Measurements from ENCODE around the gene ARMH4. TPM values are rescaled to one million over a fixed set of nuclear protein-coding genes. Genes with fewer than 3 reads are reported as not detected.

Gene ARMH4
- total RNA-seq, 2 donors from 2014 or later, result 17.3 to 30.7 TPM

DNA sequence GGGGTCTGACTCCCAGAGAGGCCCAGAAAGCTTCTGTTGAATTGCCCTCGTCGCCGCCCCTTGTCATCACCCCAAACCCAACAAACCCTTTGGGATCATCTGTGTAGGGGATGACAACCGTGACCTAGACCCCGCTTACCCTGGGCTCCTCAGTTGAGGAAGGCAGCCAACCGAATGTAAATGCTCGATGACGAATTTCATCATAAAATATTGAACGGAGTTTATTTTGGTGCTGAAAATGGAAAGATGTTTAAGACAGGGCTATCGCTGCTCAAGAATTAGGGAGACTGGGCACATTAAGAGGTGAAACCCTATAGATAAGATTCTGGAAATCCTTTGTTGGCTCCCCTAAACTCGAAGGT, 48.4 kb upstream of the ARMH4 start:
- peaks cover 6% of the 10 kb centered on the region for H3K27me3 Mint-ChIP-seq (ENCODE audit: insufficient read depth)
- peaks cover 6% of the 10 kb centered on the region for H3K27me3 ChIP-seq (ENCODE audit: control insufficient read depth, insufficient read depth, low read length, poor library complexity, severe bottlenecking)
- H3K9me3 Mint-ChIP-seq, result no peaks in the 10 kb centered on the region
- H3K4me1 Mint-ChIP-seq, result peaks cover 4% of the 10 kb centered on the region
- peak overlapping the region; percentile 93 for H3K4me3 Mint-ChIP-seq
- peaks cover 14% of the 10 kb centered on the region for H3K36me3 ChIP-seq (ENCODE audit: control insufficient read depth, insufficient read depth, low read length)
- TF ChIP-seq, protein P1, sequence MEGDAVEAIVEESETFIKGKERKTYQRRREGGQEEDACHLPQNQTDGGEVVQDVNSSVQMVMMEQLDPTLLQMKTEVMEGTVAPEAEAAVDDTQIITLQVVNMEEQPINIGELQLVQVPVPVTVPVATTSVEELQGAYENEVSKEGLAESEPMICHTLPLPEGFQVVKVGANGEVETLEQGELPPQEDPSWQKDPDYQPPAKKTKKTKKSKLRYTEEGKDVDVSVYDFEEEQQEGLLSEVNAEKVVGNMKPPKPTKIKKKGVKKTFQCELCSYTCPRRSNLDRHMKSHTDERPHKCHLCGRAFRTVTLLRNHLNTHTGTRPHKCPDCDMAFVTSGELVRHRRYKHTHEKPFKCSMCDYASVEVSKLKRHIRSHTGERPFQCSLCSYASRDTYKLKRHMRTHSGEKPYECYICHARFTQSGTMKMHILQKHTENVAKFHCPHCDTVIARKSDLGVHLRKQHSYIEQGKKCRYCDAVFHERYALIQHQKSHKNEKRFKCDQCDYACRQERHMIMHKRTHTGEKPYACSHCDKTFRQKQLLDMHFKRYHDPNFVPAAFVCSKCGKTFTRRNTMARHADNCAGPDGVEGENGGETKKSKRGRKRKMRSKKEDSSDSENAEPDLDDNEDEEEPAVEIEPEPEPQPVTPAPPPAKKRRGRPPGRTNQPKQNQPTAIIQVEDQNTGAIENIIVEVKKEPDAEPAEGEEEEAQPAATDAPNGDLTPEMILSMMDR (conservative IDR thresholded peaks at IDR 0.05), result no peak
- peaks cover 8% of the 10 kb centered on the region for H3K36me3 Mint-ChIP-seq (ENCODE audit: low read depth)
- H3K4me3 ChIP-seq (ENCODE audit: low read length), result peak overlapping the region; percentile 91
- peak overlapping the region; percentile 72 for H3K9ac ChIP-seq (ENCODE audit: extremely low read depth, low read length, poor library complexity, severe bottlenecking)
- no peaks in the 10 kb centered on the region for H3K4me1 ChIP-seq (ENCODE audit: control insufficient read depth, insufficient read depth, low read length)
- 2 to 4% methylated on average over 5 to 11 of the region's 11 CpGs for WGBS, 2 experiments (ENCODE audit: insufficient coverage in 1 of 2, insufficient read length in 1 of 2)
- DNase-seq, result no peak
- H3K27ac Mint-ChIP-seq, result peak overlapping the region; percentile 92
- H3K27ac ChIP-seq (ENCODE audit: low read depth, low read length), result peak overlapping the region; percentile 98
- H3K9me3 ChIP-seq (ENCODE audit: control insufficient read depth, low read length), result no peaks in the 10 kb centered on the region

DNA sequence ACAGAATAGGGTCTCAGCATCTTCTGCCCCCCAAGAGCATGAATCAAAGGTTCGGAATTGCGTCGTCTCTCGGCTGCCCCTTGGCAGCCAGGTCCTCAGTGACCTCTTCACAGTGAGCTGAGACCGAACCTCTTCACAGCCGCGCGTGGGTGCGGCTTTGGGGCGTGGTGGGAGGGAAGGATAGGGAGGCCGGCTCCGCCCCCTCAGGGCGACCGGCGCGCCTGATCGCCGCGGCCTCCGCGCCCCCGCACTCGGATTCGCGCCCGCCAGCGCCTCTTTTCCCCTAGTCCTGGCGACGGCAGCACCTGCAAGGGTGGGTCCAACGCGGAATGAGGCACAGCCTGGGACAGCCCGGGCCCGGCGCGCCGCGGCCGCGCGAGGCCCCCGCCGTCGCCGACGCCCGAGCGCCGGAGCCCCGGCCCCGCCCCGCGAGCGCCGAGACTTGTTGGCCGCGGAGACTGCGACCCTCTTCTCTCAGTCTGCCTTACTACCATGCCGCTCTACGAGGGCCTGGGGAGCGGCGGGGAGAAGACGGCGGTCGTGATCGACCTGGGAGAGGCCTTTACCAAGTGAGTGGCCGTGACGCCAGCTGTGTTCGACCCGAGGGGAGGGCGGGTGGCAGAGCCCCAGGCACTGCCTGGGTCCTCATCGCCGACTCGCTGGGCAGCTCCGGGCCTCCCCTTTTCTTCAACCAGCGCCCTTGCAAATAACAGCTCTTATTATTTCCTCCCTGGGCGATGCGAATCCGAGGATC, 47.9 kb upstream of the ARMH4 start, which contains the start of gene ACTR10:
Gene ACTR10, plus strand, starts transcription at position 424 of the 754 bp plus-strand sequence. Its CDS starts 69 bp downstream, at position 493.
- Mint-ChIP-seq H3K36me3 (ENCODE audit: low read depth) (peaks cover 8% of the 10 kb centered on the region), H3K4me1 (peaks cover 4% of the 10 kb centered on the region), H3K27ac (peak within 1 kb of the TSS; percentile 92), H3K27me3 (ENCODE audit: insufficient read depth) (peaks cover 6% of the 10 kb centered on the region), H3K9me3 (no peaks in the 10 kb centered on the region), H3K4me3 (peak within 1 kb of the TSS; percentile 93)
- H3K36me3 ChIP-seq (ENCODE audit: control insufficient read depth, insufficient read depth, low read length), result peaks cover 14% of the 10 kb centered on the region
- peak within 1 kb of the TSS; percentile 93 for H3K4me3 ChIP-seq (ENCODE audit: low read length)
- H3K27ac ChIP-seq (ENCODE audit: low read depth, low read length), result peak within 1 kb of the TSS; percentile 98
- no peaks in the 10 kb centered on the region for H3K4me1 ChIP-seq (ENCODE audit: control insufficient read depth, insufficient read depth, low read length)
- no peaks in the 10 kb centered on the region for H3K9me3 ChIP-seq (ENCODE audit: control insufficient read depth, low read length)
- TF ChIP-seq, protein P1 (conservative IDR thresholded peaks at IDR 0.05), result no peak
- 0% methylated on average over 22 to 78 of the region's 78 CpGs for WGBS, 2 experiments (ENCODE audit: insufficient coverage in 1 of 2, insufficient read length in 1 of 2)
- peak within 1 kb of the TSS; percentile 72 for H3K9ac ChIP-seq (ENCODE audit: extremely low read depth, low read length, poor library complexity, severe bottlenecking)
- peak; percentile 91 for DNase-seq
- peaks cover 6% of the 10 kb centered on the region for H3K27me3 ChIP-seq (ENCODE audit: control insufficient read depth, insufficient read depth, low read length, poor library complexity, severe bottlenecking)

DNA sequence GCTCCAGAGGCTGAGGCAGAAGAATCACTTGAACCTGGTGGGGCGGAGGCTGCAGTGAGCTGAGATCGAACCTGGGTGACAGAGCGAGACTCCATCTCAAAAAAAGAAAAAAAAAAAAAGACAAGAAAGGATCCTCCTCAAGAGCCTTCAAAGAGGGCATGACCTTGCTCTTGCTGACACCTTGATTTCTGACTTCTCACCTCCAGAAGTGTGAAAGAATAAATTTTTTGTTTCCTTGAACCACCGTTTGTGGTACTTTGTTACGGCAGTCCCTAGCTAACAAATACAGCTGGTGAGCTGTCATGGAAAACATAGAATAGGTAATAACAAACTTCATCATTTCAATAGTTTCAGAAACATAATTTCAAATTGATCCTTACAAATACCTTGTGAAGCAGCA, 46.1 kb upstream of the ARMH4 start:
- Histone ChIP-seq H3K4me3 (ENCODE audit: low read length) (no peak overlapping the region), H3K4me1 (ENCODE audit: control insufficient read depth, insufficient read depth, low read length) (no peaks in the 10 kb centered on the region), H3K36me3 (ENCODE audit: control insufficient read depth, insufficient read depth, low read length) (peaks cover 3% of the 10 kb centered on the region), H3K27ac (ENCODE audit: low read depth, low read length) (no peak overlapping the region), H3K9me3 (ENCODE audit: control insufficient read depth, low read length) (no peaks in the 10 kb centered on the region), H3K27me3 (ENCODE audit: control insufficient read depth, insufficient read depth, low read length, poor library complexity, severe bottlenecking) (peaks cover 6% of the 10 kb centered on the region), H3K9ac (ENCODE audit: extremely low read depth, low read length, poor library complexity, severe bottlenecking) (no peak overlapping the region)
- Mint-ChIP-seq H3K4me1 (peaks cover 4% of the 10 kb centered on the region), H3K27me3 (ENCODE audit: insufficient read depth) (peaks cover 6% of the 10 kb centered on the region), H3K36me3 (ENCODE audit: low read depth) (no peaks in the 10 kb centered on the region), H3K4me3 (no peak overlapping the region), H3K27ac (no peak overlapping the region), H3K9me3 (no peaks in the 10 kb centered on the region)
- TF ChIP-seq, protein P1 (conservative IDR thresholded peaks at IDR 0.05), result no peak
- no peak for DNase-seq
- WGBS, 2 experiments (ENCODE audit: insufficient coverage in 1 of 2, insufficient read length in 1 of 2), result 92 to 93% methylated on average over 3 to 5 of the region's 5 CpGs
